ENCODE measurements around the gene LRRC66. TPM values are rescaled to one million over a fixed set of nuclear protein-coding genes. Genes with fewer than 3 reads are reported as not detected.

The LRRC66 gene, protein sequence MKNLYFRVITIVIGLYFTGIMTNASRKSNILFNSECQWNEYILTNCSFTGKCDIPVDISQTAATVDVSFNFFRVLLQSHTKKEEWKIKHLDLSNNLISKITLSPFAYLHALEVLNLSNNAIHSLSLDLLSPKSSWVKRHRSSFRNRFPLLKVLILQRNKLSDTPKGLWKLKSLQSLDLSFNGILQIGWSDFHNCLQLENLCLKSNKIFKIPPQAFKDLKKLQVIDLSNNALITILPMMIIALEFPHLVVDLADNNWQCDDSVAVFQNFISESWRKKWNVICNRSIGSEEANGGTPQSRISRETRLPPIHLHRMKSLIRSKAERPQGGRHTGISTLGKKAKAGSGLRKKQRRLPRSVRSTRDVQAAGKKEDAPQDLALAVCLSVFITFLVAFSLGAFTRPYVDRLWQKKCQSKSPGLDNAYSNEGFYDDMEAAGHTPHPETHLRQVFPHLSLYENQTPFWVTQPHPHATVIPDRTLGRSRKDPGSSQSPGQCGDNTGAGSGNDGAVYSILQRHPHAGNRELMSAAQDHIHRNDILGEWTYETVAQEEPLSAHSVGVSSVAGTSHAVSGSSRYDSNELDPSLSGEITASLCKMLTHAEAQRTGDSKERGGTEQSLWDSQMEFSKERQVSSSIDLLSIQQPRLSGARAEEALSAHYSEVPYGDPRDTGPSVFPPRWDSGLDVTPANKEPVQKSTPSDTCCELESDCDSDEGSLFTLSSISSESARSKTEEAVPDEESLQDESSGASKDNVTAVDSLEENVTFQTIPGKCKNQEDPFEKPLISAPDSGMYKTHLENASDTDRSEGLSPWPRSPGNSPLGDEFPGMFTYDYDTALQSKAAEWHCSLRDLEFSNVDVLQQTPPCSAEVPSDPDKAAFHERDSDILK
- total RNA-seq: 0.46 TPM

DNA sequence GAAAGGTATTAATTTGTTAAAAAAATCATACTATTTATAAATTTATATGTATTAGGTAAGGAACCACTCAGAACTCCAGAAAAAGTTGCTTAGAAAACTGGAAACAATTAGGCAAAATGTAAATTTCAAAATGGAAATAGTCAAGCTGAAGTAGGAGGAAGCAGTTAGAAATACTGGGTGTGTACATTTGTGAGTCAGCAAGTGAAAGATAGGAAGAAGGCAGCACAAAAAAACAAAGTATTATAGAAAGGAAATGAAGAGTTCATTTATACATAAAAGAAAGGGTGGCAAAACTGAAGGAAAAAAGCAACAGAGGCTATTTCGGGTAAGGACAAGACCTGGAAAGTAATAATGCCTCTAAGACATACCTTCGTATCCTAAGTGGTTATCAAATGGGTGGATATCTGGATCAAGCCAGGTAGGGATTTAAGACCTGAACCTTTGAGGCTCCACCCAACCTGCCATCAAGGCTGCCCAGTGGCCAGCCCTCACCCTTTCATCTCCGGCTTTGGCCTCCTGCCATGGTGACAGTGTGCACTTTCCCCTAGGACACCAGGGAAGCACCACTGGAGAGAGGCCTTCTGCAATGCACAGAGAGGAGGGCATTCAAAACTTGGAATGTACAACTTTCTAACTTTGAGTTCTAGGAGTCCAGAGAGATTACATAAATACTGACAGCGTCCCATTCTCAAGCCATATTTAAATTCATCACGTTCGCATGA is at the start of gene LRRC66:
LRRC66 (minus strand) TSS at position 428 of the 722 bp plus-strand sequence. CDS start 2,750 bp downstream, outside the sequence.

DNA sequence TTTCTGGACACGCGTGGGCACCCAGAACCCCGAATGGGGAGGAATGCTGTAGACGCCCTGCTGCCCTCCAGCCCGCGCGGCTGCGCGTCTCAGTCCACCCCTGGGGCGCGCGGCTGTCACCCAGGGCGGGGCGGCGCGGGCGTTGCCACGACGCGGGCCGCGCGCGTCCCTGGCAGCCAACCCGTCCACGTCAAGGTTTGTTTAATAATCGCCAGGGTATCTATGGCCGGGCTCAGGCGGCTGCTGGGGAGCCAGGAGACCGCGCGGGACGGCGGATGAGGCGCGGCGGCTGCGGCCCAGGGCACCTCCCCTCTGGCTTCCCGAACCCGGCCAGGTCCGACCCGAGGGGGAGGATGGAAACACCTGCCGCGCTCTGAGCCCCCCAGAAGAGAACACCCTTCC is 31.1 kb upstream of the LRRC66 start, which contains the start of gene SPATA18:
SPATA18 (plus strand) TSS at position 92 of the 402 bp plus-strand sequence. CDS start 401 bp downstream, outside the sequence.

GRCh38 chr4:52038103-52038912 is 18.1 kb upstream of the LRRC66 start, which contains the start of gene SGCB:
Gene SGCB, minus strand, starts transcription at chr4:52038299. Its CDS starts 40 bp downstream, at chr4:52038259.

Small RNA genes lying within 50 kb of the gene (small RNA-seq; reads per million reads assigned to genes)
- gene AC104784.1: not detected

Other genes starting within 250 kb of the LRRC66 start
- gene DCUN1D4, start 177.2 kb downstream of the LRRC66 start, total RNA-seq: 124 TPM
- gene SGCB, start 17.9 kb upstream of the LRRC66 start, total RNA-seq: 82.6 TPM
- gene SPATA18, start 30.9 kb upstream of the LRRC66 start, total RNA-seq: 6.0 TPM

Data from diencephalon (tissue), 1 donor.